GM13976 (cell line): Measurements from ENCODE around the gene ABCD1.
"Not testable (repeated sequence)": the region's sequence is repeated elsewhere in the genome, so short reads cannot be mapped to it uniquely, and the experiment has no call there.

ENCODE experiments used
- DNase-seq: peaks from one replicate; pipeline ENCODE4 v3.0.0; 2012; ENCODE audit warnings: low spot score
- in situ Hi-C: fragments of 300-500 bp; cut with MboI; formaldehyde crosslinking; loops from one replicate; pipeline ENCODE4 v1.12.0; 2022; ENCODE audit warnings: low sequenced_read_pairs, mixed read lengths, inconsistent platforms; ENCODE audit not compliant: unreplicated experiment
- TF ChIP-seq, protein P1 (sequence below): IDR thresholded peaks from 2 replicates; pipeline ENCODE4 v1.5.1; 2012; ENCODE audit warnings: borderline replicate concordance, mild to moderate bottlenecking; ENCODE audit not compliant: insufficient read depth; ENCODE audit errors: extremely low read depth, missing control alignments, control extremely low read depth

The ABCD1 gene

GRCh38 chrX:153690466-153690865, 34.2 kb upstream of the ABCD1 start:
- TF ChIP-seq, protein P1, sequence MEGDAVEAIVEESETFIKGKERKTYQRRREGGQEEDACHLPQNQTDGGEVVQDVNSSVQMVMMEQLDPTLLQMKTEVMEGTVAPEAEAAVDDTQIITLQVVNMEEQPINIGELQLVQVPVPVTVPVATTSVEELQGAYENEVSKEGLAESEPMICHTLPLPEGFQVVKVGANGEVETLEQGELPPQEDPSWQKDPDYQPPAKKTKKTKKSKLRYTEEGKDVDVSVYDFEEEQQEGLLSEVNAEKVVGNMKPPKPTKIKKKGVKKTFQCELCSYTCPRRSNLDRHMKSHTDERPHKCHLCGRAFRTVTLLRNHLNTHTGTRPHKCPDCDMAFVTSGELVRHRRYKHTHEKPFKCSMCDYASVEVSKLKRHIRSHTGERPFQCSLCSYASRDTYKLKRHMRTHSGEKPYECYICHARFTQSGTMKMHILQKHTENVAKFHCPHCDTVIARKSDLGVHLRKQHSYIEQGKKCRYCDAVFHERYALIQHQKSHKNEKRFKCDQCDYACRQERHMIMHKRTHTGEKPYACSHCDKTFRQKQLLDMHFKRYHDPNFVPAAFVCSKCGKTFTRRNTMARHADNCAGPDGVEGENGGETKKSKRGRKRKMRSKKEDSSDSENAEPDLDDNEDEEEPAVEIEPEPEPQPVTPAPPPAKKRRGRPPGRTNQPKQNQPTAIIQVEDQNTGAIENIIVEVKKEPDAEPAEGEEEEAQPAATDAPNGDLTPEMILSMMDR = no peak
- in situ Hi-C loops = no loop called here
- DNase-seq = no peak

GRCh38 chrX:153691032-153691827, 33.4 kb upstream of the ABCD1 start:
- DNase-seq, in situ Hi-C loops: not testable (repeated sequence)

GRCh38 chrX:153692003-153692402, 32.7 kb upstream of the ABCD1 start:
- in situ Hi-C loops = no loop called here
- TF ChIP-seq, protein P1 = no peak
- no peak for DNase-seq

DNA sequence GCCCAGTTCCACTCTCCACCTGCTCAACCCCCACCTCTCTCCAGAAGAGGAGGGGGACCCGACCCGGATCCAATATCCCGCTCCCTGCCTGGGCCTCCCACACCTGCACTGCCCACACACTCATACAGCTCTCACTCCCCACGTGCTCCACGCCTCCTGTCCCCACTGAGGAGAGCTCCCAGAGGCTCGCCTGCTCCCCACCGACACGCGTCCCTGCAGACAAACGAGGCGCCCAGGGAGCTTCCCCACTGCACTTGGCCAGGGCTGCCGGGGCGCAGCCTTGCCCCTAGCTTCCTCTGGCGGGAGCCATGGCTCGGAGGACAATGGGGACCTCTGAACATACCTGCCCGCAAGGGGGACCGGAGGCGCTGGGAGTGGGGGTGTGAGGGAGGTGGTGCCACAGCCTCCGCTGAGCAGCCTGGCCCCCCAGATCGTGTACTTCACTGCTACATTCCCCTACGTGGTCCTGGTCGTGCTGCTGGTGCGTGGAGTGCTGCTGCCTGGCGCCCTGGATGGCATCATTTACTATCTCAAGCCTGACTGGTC, 32.0 kb upstream of the ABCD1 start:
- in situ Hi-C loops = no loop called here
- TF ChIP-seq, protein P1 = no peak
- DNase-seq = no peak

DNA sequence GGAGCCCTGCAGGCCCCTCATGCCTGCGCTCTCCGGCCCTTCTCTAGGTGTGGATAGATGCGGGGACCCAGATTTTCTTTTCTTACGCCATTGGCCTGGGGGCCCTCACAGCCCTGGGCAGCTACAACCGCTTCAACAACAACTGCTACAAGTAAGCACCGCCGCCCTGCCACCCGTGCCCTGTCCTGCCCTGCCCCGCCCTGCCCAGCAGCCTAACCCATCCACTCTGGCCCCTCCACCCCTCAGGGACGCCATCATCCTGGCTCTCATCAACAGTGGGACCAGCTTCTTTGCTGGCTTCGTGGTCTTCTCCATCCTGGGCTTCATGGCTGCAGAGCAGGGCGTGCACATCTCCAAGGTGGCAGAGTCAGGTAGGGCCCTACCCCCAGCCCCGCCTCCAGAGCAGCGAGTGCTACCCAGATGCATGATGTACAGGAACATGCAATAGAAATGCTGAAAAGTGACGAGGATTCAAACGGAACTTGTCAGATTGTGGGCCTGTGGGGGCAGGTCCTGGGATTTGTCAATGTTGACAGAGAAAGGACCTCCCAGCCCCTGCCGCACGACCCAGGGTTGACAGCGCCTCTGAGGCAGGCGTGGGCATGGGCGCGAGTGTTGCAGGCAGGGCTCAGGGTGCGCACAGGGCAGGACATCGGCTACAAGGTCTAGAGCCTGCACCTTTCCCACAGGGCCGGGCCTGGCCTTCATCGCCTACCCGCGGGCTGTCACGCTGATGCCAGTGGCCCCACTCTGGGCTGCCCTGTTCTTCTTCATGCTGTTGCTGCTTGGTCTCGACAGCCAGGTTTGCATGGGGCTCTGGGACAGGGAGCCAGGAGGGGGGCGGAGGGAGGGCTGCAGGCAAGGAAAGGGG, 31.2 kb upstream of the ABCD1 start:
- TF ChIP-seq, protein P1 = no peak
- in situ Hi-C loops = no loop called here
- DNase-seq = no peak

DNA sequence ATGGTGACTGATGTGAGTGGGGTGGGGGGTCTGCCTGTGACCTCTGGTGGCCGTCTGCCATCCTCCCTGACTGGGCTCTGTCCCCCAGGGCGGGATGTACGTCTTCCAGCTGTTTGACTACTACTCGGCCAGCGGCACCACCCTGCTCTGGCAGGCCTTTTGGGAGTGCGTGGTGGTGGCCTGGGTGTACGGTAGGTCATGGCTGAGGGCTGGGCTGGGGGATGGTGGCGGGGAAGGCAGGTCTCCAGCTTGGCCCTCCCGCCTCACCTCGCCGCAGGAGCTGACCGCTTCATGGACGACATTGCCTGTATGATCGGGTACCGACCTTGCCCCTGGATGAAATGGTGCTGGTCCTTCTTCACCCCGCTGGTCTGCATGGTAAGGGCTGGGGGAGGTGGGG, 30.4 kb upstream of the ABCD1 start:
- in situ Hi-C loops, DNase-seq: not testable (repeated sequence)

GRCh38 chrX:153694687-153695270, 29.9 kb upstream of the ABCD1 start:
- in situ Hi-C loops = no loop called here
- TF ChIP-seq, protein P1 = no peak

More at GRCh38 chrX:153694687-153695270, 29.9 kb upstream of the ABCD1 start:
- no peak for DNase-seq
